CD4-positive, alpha-beta T cell treated with Interleukin-12 subunit alpha and Interleukin-12 subunit beta, for 1 hour (primary cell): ENCODE data around the gene CAV2.
"Not testable (repeated sequence)": the region's sequence is repeated elsewhere in the genome, so short reads cannot be mapped to it uniquely, and the experiment has no call there.

ENCODE experiments used
- DNase-seq: peaks from one replicate; pipeline ENCODE4 v3.0.0-alpha.2; 2020

The CAV2 gene

GRCh38 chr7:116499168-116500077, at the start of gene CAV2:
TSS of gene CAV2 (plus strand) at chr7:116499738. CDS start at chr7:116499782, 44 bp downstream.
- no peak for DNase-seq

- no peak for DNase-seq
Measured at GRCh38 chr7:116449950-116450349, 49.6 kb upstream of the CAV2 start.

GRCh38 chr7:116451957-116452729, 47.4 kb upstream of the CAV2 start:
- DNase-seq, result no peak

- no peak for DNase-seq
Measured at GRCh38 chr7:116454377-116454776, 45.2 kb upstream of the CAV2 start.

- no peak for DNase-seq
Measured at GRCh38 chr7:116455009-116455408, 44.5 kb upstream of the CAV2 start.

- DNase-seq, result no peak
Measured at GRCh38 chr7:116455499-116455898, 44.0 kb upstream of the CAV2 start.

- DNase-seq, result no peak
Measured at GRCh38 chr7:116461500-116461899, 38.0 kb upstream of the CAV2 start.

GRCh38 chr7:116463956-116464355, 35.6 kb upstream of the CAV2 start:
- DNase-seq, result no peak

- DNase-seq, result no peak
Measured at GRCh38 chr7:116464375-116464774, 35.2 kb upstream of the CAV2 start.

- DNase-seq, result no peak
Measured at GRCh38 chr7:116465125-116465524, 34.4 kb upstream of the CAV2 start.

GRCh38 chr7:116468534-116468933, 31.0 kb upstream of the CAV2 start:
- DNase-seq, result no peak

- DNase-seq, result no peak
Measured at GRCh38 chr7:116477625-116478024, 21.9 kb upstream of the CAV2 start.

- DNase-seq, result no peak
Measured at GRCh38 chr7:116478834-116479233, 20.7 kb upstream of the CAV2 start.

- DNase-seq, result no peak
Measured at GRCh38 chr7:116483271-116483942, 16.1 kb upstream of the CAV2 start.

GRCh38 chr7:116484389-116484788, 15.1 kb upstream of the CAV2 start:
- DNase-seq, result not testable (repeated sequence)

GRCh38 chr7:116487907-116488521, 11.5 kb upstream of the CAV2 start:
- DNase-seq, result no peak

- DNase-seq, result no peak
Measured at GRCh38 chr7:116490351-116490750, 9.2 kb upstream of the CAV2 start.

GRCh38 chr7:116491887-116492653, 7.5 kb upstream of the CAV2 start:
- no peak for DNase-seq

GRCh38 chr7:116492654-116493109, 6.9 kb upstream of the CAV2 start:
- no peak for DNase-seq

GRCh38 chr7:116493449-116493848, 6.1 kb upstream of the CAV2 start:
- no peak for DNase-seq

GRCh38 chr7:116494472-116494871, 5.1 kb upstream of the CAV2 start:
- DNase-seq, result no peak

GRCh38 chr7:116495736-116496135, 3.8 kb upstream of the CAV2 start:
- no peak for DNase-seq
